Natural killer cell (primary cell): ENCODE measurements around the gene PPP1R15A. TPM values are rescaled to one million over a fixed set of nuclear protein-coding genes. Genes with fewer than 3 reads are reported as not detected.
"Not testable (repeated sequence)": the region's sequence is repeated elsewhere in the genome, so short reads cannot be mapped to it uniquely, and the experiment has no call there.

Source experiments
- ATAC-seq, 3 donors: fragments of 150-1000 bp in 2 of 3; fragments of 200-7000 bp in 1 of 3; cut with Tn5 transposase; 1 replicate in 1 of 3; 2 replicates in 2 of 3; pipeline ENCODE4 v1.10.0; 2021; ENCODE audit warnings: mild to moderate bottlenecking in 2 of 3, moderate library complexity in 2 of 3
- DNase-seq, 2 donors: peaks; one replicate each; pipeline versions ENCODE4 v3.0.0 to v3.0.0-alpha.2; 2013 to 2021; ENCODE audit warnings: mixed read lengths in 1 of 2
- H3K27ac ChIP-seq: one replicate; pipeline ENCODE4 v1.5.1; 2013; ENCODE audit warnings: mild to moderate bottlenecking, low read length
- H3K27me3 ChIP-seq: one replicate; pipeline ENCODE4 v1.6.1; 2013; ENCODE audit warnings: low read length; ENCODE audit not compliant: control insufficient read depth, insufficient read depth
- H3K36me3 ChIP-seq: one replicate; pipeline ENCODE4 v1.6.1; 2013; ENCODE audit warnings: low read length; ENCODE audit not compliant: control insufficient read depth, insufficient read depth
- H3K4me1 ChIP-seq: one replicate; pipeline ENCODE4 v1.6.1; 2013; ENCODE audit warnings: low read length; ENCODE audit not compliant: control insufficient read depth, insufficient read depth
- H3K4me3 ChIP-seq: one replicate; pipeline ENCODE4 v1.5.1; 2013; ENCODE audit warnings: low read length
- H3K9me3 ChIP-seq: one replicate; pipeline ENCODE4 v1.6.1; 2013; ENCODE audit warnings: low read length; ENCODE audit not compliant: control insufficient read depth, insufficient read depth
- H3K27ac Mint-ChIP-seq, 2 donors: one replicate each; pipeline ENCODE4 v1.8.0; 2022; ENCODE audit warnings: mild to moderate bottlenecking in 2 of 2, mixed read lengths in 2 of 2, moderate library complexity in 1 of 2
- H3K27me3 Mint-ChIP-seq, 2 donors: one replicate each; pipeline ENCODE4 v1.8.0; 2022; ENCODE audit warnings: low read depth in 2 of 2, mixed read lengths in 2 of 2
- H3K36me3 Mint-ChIP-seq: one replicate; pipeline ENCODE4 v1.8.0; 2022; ENCODE audit warnings: mixed read lengths
- H3K4me1 Mint-ChIP-seq, 2 donors: one replicate each; pipeline ENCODE4 v1.8.0; 2022; ENCODE audit warnings: mixed read lengths in 2 of 2
- H3K4me3 Mint-ChIP-seq: one replicate; pipeline ENCODE4 v1.8.0; 2022; ENCODE audit warnings: mild to moderate bottlenecking, moderate library complexity, mixed read lengths
- H3K9me3 Mint-ChIP-seq, 2 donors: one replicate each; pipeline ENCODE4 v1.8.0; 2022; ENCODE audit warnings: mixed read lengths in 2 of 2
- CTCF ChIP-seq: fragments of 200-600 bp; IDR thresholded peaks from one replicate; pipeline ENCODE4 v1.8.0; 2022; ENCODE audit warnings: antibody characterized with exemption
- WGBS: methylation state at CpG from one replicate; pipeline ENCODE4 v1.1.7; 2013; ENCODE audit warnings: missing lambda C conversion rate; ENCODE audit not compliant: insufficient coverage; 5-methylcytosine and 5-hydroxymethylcytosine counted together
- intact Hi-C: fragments of 100-400 bp; cut with micrococcal nuclease; formaldehyde crosslinking; loops from one replicate; pipeline ENCODE4 v1.14.2; 2022
- total RNA-seq, 4 donors: library from RNA; stranded (reverse); fragments of 120-200 nt in 1 of 4; gene quantifications; one replicate each; pipeline versions ENCODE4 v1.2.3 to v1.2.4, GENCODE V29; 2013 to 2022

The PPP1R15A gene
- total RNA-seq, 3 donors from 2014 or later (not counting 1 experiment from before 2014, with no cell fraction given), result 942 to 1,308 (median 1,174) TPM

DNA sequence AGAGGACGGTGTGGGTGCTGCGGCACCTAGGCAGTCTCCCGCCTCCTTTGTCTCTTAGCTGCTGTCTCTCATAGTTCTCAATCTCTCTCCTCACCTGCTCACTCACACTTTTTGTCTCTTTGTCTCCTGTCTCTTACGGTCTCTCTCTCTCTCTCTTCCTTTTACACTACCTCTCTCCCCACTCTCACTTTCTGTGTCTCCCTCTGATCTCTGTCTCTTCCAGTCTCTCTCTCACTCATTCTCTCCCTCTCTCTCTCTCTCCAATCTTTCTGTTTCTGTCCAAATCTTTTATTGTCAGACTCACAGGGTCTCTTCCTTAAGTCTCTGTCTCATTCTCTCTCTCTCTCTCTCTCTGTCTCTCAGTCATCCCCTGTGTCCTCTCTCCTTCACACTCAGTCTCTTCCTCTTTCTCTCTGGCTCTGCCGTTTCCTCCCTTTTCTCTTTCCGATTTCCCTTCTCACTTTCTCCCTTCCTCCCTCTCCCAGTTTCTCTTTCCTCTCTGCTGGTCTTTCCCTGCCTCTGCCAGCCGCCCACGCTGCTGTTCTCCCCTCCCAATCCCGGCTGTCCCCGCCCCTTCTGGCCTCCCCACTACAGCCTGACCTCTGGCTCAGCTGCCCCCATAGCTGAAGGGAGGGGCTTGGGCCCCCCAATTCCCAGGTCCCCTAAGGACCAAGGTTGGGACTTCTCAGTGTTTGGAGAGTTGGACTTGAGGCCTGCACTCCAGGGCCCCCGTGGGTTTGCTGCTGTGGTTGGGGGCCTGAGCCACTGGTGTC lies 3.9 kb upstream of the PPP1R15A start, which contains the start of gene PLEKHA4:
TSS of gene PLEKHA4 (minus strand) at position 504 of the 773 bp plus-strand sequence. CDS start 997 bp downstream, outside the sequence.
- DNase-seq (no peak), ATAC-seq (no peak)
- no peaks in the 10 kb centered on the region for H3K27me3 ChIP-seq
- peaks cover 4% of the 10 kb centered on the region for H3K36me3 Mint-ChIP-seq
- no peak within 1 kb of the TSS for H3K4me3 ChIP-seq
- no peaks in the 10 kb centered on the region for H3K36me3 ChIP-seq
- no peak within 1 kb of the TSS for H3K4me3 Mint-ChIP-seq
- intact Hi-C loops, result no loop called here
- WGBS, result 75% methylated on average over 11 of the region's 11 CpGs
- peaks cover 13 to 14% of the 10 kb centered on the region in 2 donors for H3K4me1 Mint-ChIP-seq
- H3K9me3 ChIP-seq, result no peaks in the 10 kb centered on the region
- peak within 1 kb of the TSS in 1 of 2 donors; percentile 27 for H3K27ac Mint-ChIP-seq
- H3K27me3 Mint-ChIP-seq, result peaks cover 0 to 5% of the 10 kb centered on the region in 2 donors
- TF ChIP-seq CTCF, result no peak
- H3K4me1 ChIP-seq, result peaks cover 12% of the 10 kb centered on the region
- H3K27ac ChIP-seq, result no peak within 1 kb of the TSS
- no peaks in the 10 kb centered on the region for H3K9me3 Mint-ChIP-seq

DNA sequence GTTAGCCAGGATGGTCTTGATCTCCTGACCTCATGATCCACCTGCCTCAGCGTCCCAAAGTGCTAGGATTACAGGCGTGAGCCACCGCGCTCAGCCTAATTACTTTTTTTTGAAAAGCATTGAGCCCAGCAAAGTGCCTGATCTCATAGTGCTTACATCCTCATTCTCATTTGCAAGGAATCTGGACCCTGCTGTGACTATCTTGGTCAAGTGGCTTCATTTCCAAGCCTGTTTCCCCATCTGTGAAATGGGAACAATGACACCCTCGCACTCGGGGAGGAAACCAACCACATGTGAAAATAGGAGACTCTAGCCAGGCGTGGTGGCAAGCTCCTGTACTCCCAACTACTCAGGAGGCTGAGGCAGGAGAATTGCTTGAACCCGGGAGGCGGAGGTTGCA lies 2.2 kb upstream of the PPP1R15A start:
- H3K4me3 ChIP-seq, result no peak overlapping the region
- no peaks in the 10 kb centered on the region for H3K9me3 ChIP-seq
- Mint-ChIP-seq H3K4me3 (no peak overlapping the region), H3K36me3 (peaks cover 15% of the 10 kb centered on the region), H3K27ac (peak overlapping the region in 1 of 2 donors; percentile 34), H3K4me1 (peaks cover 28 to 31% of the 10 kb centered on the region in 2 donors), H3K27me3 (peaks cover 0 to 16% of the 10 kb centered on the region in 2 donors), H3K9me3 (peaks cover 0 to 3% of the 10 kb centered on the region in 2 donors)
- 85% methylated on average over 7 of the region's 9 CpGs for WGBS
- peaks cover 15% of the 10 kb centered on the region for H3K36me3 ChIP-seq
- DNase-seq (no peak), ATAC-seq (no peak)
- H3K27me3 ChIP-seq, result no peaks in the 10 kb centered on the region
- H3K4me1 ChIP-seq, result peaks cover 30% of the 10 kb centered on the region
- no peak overlapping the region for H3K27ac ChIP-seq
- no peak for TF ChIP-seq CTCF
- intact Hi-C loops, result loop anchor here (5.0 to 10.0 kb wide), 2 partner anchors 92 to 235 kb away; partner anchors contain the start of gene DBP

DNA sequence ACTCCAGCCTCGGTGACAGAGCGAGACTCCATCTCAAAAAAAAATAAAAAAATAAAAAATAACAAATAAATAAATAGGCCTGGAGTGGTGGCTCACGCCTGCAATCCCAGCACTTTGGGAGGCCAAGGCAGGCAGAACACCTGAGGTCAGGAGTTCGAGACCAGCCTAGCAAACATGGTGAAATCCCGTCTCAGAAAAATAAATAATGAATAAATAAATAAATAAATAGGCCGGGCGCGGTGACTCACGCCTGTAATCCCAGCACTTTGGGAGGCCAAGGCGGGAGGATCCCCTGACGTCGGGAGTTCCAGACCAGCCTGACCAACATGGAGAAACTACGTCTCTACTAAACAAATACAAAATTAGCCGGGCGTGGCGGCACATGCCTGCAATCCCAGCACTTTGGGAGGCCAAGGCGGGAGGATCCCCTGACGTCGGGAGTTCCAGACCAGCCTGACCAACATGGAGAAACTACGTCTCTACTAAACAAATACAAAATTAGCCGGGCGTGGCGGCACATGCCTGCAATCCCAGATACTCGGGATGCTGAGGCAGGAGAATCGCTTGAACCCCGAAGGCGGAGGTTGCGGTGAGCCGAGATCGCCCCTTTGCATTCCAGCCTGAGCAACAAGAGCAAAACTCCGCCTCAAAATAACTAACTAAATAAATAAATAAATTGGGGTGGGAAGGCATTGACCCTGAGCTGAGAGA lies 595 bp upstream of the PPP1R15A start:
- Mint-ChIP-seq H3K36me3 (peaks cover 20% of the 10 kb centered on the region), H3K4me1 (peaks cover 43 to 46% of the 10 kb centered on the region in 2 donors), H3K27me3 (peaks cover 0 to 16% of the 10 kb centered on the region in 2 donors), H3K27ac (peak overlapping the region; percentile 98 to 100), H3K4me3 (peak overlapping the region; percentile 100)
- Histone ChIP-seq H3K4me1 (peaks cover 45% of the 10 kb centered on the region), H3K27ac (peak overlapping the region; percentile 99), H3K36me3 (peaks cover 23% of the 10 kb centered on the region), H3K4me3 (peak overlapping the region; percentile 86)
- WGBS, result 95% methylated on average over 19 of the region's 31 CpGs
- not testable (repeated sequence) for DNase-seq, ATAC-seq, H3K9me3 Mint-ChIP-seq, H3K9me3 ChIP-seq, H3K27me3 ChIP-seq
- intact Hi-C loops, result loop anchor here (5.0 to 10.0 kb wide), 2 partner anchors 91 to 237 kb away; partner anchors contain the start of gene DBP
